Vagina (tissue), 2 donors: ENCODE results near the gene ELOVL6.

ENCODE experiments used
- POLR2A ChIP-seq, 2 donors: fragments of 450-650 bp; IDR thresholded peaks; one replicate each; pipeline ENCODE4 v1.6.1; 2017; ENCODE audit warnings: antibody characterized with exemption in 2 of 2, mild to moderate bottlenecking in 2 of 2, moderate library complexity in 2 of 2
- TF ChIP-seq, protein P1 (sequence below), 3 experiments: fragments of 450-650 bp in 2 of 3; fragments of 200-600 bp in 1 of 3; sonication (generic) in 1 of 3; IDR thresholded peaks; one replicate each; pipeline ENCODE4 v1.5.1; 2017 to 2019; ENCODE audit warnings: antibody characterized with exemption in 3 of 3, mild to moderate bottlenecking in 2 of 3, moderate library complexity in 2 of 3

DNA sequence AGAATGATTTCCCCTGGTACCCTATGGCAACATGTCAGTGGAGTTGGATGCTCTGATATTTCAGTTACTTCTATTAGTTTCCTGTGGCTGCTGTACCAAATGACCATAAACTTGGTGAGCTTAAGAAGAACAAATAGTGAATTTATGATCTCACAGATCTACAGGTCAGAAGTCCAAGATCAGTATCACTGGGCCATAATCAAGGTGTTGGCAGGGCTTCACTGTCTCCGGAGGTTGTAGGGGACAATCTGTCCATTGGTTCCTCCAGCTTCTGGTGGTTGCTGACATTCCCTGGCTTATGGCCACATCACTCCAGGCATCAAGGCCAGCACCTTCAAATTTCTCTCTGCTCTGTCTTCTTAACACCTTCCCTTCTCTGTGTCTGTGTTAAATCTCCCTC is 37.9 kb upstream of the ELOVL6 start:
- TF ChIP-seq, protein P1, sequence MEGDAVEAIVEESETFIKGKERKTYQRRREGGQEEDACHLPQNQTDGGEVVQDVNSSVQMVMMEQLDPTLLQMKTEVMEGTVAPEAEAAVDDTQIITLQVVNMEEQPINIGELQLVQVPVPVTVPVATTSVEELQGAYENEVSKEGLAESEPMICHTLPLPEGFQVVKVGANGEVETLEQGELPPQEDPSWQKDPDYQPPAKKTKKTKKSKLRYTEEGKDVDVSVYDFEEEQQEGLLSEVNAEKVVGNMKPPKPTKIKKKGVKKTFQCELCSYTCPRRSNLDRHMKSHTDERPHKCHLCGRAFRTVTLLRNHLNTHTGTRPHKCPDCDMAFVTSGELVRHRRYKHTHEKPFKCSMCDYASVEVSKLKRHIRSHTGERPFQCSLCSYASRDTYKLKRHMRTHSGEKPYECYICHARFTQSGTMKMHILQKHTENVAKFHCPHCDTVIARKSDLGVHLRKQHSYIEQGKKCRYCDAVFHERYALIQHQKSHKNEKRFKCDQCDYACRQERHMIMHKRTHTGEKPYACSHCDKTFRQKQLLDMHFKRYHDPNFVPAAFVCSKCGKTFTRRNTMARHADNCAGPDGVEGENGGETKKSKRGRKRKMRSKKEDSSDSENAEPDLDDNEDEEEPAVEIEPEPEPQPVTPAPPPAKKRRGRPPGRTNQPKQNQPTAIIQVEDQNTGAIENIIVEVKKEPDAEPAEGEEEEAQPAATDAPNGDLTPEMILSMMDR (IDR thresholded peaks at IDR 0.05): no peak
- no peak for TF ChIP-seq POLR2A (IDR thresholded peaks at IDR 0.05)
